Astrocyte of the cerebellum (primary cell): Measurements from ENCODE around the gene ACTRT2.

Experiments
- DNase-seq: peaks from one replicate; pipeline ENCODE4 v3.0.0-alpha.2; 2011; ENCODE audit warnings: low read depth
- H3K4me3 ChIP-seq: 2 replicates; pipeline ENCODE4 v1.5.1; 2011; ENCODE audit warnings: mild to moderate bottlenecking, low read depth, low read length, moderate library complexity
- in situ Hi-C: cut with HindIII; loops from 2 replicates; pipeline ENCODE4 v1.10.0; 2017; ENCODE audit warnings: low sequenced_read_pairs
- TF ChIP-seq, protein P1 (sequence below): IDR thresholded peaks from 2 replicates; pipeline ENCODE4 v1.5.1; 2012; ENCODE audit warnings: low read length, low read depth, moderate library complexity, mild to moderate bottlenecking; ENCODE audit errors: missing control alignments

ACTRT2 gene

DNA sequence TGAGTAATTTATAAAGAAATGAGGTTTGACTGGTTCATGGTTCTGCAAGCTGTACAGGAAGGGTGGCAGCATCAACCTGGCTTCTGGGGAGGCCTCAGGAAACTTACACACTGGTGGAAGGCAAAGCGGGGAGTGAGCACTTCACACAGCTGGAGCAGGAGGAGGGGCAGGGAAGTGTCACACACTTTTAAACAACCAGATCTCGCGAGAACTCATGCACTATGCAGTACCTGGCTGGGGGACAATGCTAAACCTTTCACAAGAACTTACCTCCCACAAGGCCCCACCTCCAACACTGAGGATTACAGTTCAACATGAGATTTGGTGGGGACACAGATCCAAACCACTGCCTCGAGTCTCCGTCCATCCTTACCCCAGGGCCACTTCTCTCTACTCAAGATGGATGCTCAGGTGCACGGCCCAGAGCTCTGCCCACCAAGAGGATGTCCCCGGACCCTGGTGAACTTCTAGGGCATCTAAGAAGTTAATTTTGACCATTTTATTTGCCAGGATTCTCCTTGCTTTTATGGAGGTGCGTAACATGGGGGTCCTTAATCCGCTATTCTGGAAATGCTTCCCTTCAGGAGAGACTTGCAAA is 22.7 kb upstream of the ACTRT2 start:
- H3K4me3 ChIP-seq = no peak overlapping the region
- TF ChIP-seq, protein P1, sequence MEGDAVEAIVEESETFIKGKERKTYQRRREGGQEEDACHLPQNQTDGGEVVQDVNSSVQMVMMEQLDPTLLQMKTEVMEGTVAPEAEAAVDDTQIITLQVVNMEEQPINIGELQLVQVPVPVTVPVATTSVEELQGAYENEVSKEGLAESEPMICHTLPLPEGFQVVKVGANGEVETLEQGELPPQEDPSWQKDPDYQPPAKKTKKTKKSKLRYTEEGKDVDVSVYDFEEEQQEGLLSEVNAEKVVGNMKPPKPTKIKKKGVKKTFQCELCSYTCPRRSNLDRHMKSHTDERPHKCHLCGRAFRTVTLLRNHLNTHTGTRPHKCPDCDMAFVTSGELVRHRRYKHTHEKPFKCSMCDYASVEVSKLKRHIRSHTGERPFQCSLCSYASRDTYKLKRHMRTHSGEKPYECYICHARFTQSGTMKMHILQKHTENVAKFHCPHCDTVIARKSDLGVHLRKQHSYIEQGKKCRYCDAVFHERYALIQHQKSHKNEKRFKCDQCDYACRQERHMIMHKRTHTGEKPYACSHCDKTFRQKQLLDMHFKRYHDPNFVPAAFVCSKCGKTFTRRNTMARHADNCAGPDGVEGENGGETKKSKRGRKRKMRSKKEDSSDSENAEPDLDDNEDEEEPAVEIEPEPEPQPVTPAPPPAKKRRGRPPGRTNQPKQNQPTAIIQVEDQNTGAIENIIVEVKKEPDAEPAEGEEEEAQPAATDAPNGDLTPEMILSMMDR = no peak
- in situ Hi-C loops = no loop called here
- DNase-seq = no peak

- H3K4me3 ChIP-seq = no peak overlapping the region
- DNase-seq = no peak
- TF ChIP-seq, protein P1 = no peak
- in situ Hi-C loops = no loop called here
These were observed 22.1 kb upstream of the ACTRT2 start for GRCh38 chr1:2999138-2999537.

DNA sequence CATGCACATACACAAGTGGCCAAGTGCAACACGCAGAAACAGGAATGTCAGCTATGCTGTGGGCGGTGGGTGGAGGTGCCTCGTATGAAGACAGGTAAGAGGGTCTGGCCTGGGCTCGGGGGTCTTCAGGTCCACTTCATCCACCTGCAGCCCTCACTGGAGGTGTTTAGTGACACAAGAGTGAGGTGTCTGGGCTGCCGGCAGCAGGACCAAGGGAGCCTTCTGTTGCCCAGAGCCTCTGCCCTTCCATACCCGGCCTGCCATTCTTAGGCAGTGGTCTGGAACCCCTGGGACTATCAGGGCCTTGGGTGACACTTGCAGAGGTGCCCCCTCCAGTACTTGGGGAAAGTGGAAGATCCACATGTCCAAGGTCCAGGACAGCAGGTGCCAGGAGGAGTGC is 21.7 kb upstream of the ACTRT2 start:
- in situ Hi-C loops = no loop called here
- DNase-seq = no peak
- H3K4me3 ChIP-seq = no peak overlapping the region
- TF ChIP-seq, protein P1 = no peak

DNA sequence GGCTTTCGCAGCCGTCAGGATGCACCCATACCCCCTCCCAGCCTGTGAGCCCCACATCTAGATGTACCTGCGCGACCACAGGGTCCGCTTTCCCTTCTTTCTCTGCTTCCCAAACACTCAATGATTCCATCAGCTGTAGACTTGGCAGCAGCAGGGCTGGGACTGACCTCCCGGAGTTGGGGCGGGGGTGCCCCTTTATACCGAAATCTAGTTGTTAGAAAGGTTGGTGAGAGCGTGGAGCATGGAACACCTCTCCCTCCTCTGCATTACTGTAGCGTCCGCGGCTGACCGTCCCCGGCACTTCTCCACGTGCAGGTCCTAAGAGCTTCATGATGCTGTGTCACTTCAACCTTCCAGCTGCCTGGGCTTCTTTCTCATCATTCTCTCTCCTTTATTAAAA is 21.1 kb upstream of the ACTRT2 start:
- no peak for DNase-seq
- H3K4me3 ChIP-seq = no peak overlapping the region
- TF ChIP-seq, protein P1 = no peak
- in situ Hi-C loops = no loop called here

DNA sequence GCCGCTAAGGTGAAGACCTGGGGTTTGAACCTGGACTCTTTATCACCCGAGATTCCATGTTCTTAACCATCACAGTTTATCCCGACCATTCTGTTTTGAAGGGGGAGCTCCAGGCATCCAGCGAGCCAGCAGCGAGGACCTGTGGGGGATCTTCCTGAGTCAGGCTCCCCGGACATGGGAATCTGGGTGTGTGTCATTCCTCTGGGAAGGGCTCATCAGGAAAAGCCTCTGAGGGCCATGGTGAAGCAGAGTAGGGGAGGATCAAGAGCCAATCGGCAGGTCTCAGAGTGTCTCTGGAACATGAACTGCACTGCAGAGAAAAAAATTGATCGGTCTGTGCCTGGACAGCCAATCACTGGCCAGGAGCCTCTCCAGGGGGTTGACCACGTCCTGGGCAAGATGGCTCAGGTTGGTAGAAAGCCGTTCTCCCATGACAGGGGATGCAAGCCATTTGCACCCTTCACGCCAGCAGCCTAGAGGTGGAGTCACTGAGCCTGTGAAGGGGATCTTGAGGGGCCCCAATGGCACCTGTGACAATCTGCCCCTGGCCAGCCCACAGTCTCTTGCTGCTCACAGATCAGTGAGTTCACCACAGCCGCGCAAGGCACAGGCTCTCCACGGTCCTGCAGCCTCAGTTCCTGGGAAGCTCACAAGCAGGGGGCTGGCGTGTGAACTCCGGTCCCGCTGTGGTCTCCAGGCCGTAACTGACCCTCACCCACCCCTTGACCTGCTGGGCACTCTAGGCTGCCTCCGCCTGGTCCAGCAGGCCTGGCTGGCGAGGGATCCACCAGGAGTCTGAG is 20.4 kb upstream of the ACTRT2 start:
- TF ChIP-seq, protein P1 = no peak
- no peak overlapping the region for H3K4me3 ChIP-seq
- in situ Hi-C loops = no loop called here
- no peak for DNase-seq

GRCh38 chr1:3001471-3002348 is 19.6 kb upstream of the ACTRT2 start:
- in situ Hi-C loops = no loop called here
- DNase-seq = no peak
- TF ChIP-seq, protein P1 = no peak
- H3K4me3 ChIP-seq = no peak overlapping the region
